Neutrophil (primary cell): Measurements from ENCODE around the gene ADD2.

Experiments
- H3K27ac ChIP-seq: fragments of 200-600 bp; sonication (generic); 2 replicates; pipeline ENCODE4 v1.5.1; 2016; ENCODE audit warnings: mild to moderate bottlenecking, moderate library complexity
- H3K27me3 ChIP-seq: fragments of 200-600 bp; sonication (generic); 2 replicates; pipeline ENCODE4 v1.6.0; 2016; ENCODE audit warnings: mild to moderate bottlenecking
- H3K36me3 ChIP-seq: fragments of 200-600 bp; sonication (generic); 2 replicates; pipeline ENCODE4 v1.5.1; 2017
- H3K4me1 ChIP-seq, 2 experiments: fragments of 200-600 bp in 1 of 2; sonication (generic) in 1 of 2; 1 replicate in 1 of 2; 2 replicates in 1 of 2; pipeline versions ENCODE4 v1.5.1 to v1.6.1; 2013 to 2016; ENCODE audit warnings: low read depth in 1 of 2, low read length in 1 of 2, mild to moderate bottlenecking in 1 of 2, moderate library complexity in 1 of 2; ENCODE audit not compliant: control insufficient read depth in 1 of 2, insufficient read depth in 1 of 2
- H3K4me3 ChIP-seq, 2 experiments: fragments of 200-600 bp in 1 of 2; sonication (generic) in 1 of 2; 1 replicate in 1 of 2; 2 replicates in 1 of 2; pipeline ENCODE4 v1.5.1; 2013 to 2016; ENCODE audit warnings: low read depth in 1 of 2, low read length in 1 of 2, mild to moderate bottlenecking in 1 of 2, moderate library complexity in 1 of 2
- H3K9me3 ChIP-seq: fragments of 200-600 bp; sonication (generic); 2 replicates; pipeline ENCODE4 v1.5.1; 2016
- TF ChIP-seq, protein P1 (sequence below): fragments of 200-600 bp; sonication (generic); IDR thresholded peaks from 2 replicates; pipeline ENCODE4 v1.5.1; 2016; ENCODE audit warnings: antibody characterized with exemption

Gene ADD2

GRCh38 chr2:70685771-70686171 lies 82.2 kb downstream of the ADD2 start:
- Histone ChIP-seq H3K27me3 (no peaks in the 10 kb centered on the region), H3K4me1 (no peaks in the 10 kb centered on the region), H3K27ac (no peak overlapping the region), H3K36me3 (no peaks in the 10 kb centered on the region), H3K4me3 (no peak overlapping the region), H3K9me3 (no peaks in the 10 kb centered on the region)
- TF ChIP-seq, protein P1, sequence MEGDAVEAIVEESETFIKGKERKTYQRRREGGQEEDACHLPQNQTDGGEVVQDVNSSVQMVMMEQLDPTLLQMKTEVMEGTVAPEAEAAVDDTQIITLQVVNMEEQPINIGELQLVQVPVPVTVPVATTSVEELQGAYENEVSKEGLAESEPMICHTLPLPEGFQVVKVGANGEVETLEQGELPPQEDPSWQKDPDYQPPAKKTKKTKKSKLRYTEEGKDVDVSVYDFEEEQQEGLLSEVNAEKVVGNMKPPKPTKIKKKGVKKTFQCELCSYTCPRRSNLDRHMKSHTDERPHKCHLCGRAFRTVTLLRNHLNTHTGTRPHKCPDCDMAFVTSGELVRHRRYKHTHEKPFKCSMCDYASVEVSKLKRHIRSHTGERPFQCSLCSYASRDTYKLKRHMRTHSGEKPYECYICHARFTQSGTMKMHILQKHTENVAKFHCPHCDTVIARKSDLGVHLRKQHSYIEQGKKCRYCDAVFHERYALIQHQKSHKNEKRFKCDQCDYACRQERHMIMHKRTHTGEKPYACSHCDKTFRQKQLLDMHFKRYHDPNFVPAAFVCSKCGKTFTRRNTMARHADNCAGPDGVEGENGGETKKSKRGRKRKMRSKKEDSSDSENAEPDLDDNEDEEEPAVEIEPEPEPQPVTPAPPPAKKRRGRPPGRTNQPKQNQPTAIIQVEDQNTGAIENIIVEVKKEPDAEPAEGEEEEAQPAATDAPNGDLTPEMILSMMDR, result no peak

DNA sequence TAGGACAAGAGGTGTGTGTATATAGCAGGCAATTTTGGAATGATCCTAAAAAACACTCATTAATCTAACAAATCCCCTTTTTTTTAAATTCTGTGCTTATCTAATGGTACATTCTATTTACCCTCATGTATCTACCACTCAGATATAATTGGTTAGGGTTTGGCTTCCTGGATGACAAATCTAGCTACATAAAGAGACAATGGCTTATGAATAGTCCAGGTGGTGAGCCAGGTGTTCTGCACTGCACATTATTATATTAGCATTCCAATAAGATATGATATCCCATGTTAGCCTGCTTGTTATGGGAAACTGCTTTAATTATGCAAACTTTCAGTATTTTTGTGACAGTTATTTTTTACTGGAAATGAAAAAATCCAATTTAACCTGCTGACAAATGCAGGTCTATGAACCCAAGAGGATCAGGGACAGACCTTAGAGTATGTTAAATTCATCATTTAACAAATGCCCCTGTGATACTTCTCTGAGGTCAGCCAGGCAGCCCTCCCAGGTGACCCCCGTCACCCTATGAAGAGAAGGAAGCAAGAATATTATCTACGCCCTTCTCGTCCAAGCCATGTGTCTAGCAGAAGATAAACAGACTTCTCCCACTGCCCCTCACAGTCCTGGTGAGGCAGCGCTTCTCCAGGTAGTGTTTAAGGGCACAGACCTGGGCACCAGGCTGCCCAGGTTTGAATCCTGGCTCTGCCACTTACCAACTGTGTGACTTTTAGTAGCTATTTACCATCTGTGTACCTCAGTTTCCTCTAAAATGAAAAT lies 83.0 kb downstream of the ADD2 start:
- TF ChIP-seq, protein P1, result no peak

DNA sequence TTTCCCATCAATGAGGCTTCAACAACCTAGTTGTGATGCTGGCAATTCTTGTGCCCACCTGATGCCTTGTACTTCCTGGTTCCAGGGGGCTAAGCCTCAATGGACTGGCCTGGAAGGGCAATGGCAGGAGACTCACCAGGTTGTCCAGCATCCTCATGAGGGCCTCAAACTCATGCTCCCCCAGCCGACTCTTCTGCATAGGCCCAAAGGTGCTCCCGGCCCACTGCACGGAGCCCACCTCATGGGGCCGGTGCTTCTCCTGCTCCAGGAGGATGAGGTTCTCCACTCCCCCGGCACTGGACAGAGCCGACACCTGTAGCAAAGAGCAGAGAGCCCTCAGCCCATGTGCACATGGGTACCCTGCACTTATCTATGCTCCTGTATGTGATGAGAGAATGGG lies 84.5 kb downstream of the ADD2 start:
- H3K9me3 ChIP-seq, result no peaks in the 10 kb centered on the region
- H3K27me3 ChIP-seq, result no peaks in the 10 kb centered on the region
- no peaks in the 10 kb centered on the region for H3K36me3 ChIP-seq
- no peak overlapping the region for H3K27ac ChIP-seq
- no peaks in the 10 kb centered on the region for H3K4me1 ChIP-seq
- H3K4me3 ChIP-seq, result no peak overlapping the region
- TF ChIP-seq, protein P1, result no peak

More for the DNA sequence above, 83.0 kb downstream of the ADD2 start:
- H3K27me3 ChIP-seq, result no peaks in the 10 kb centered on the region
- H3K36me3 ChIP-seq, result no peaks in the 10 kb centered on the region
- no peaks in the 10 kb centered on the region for H3K9me3 ChIP-seq
- H3K27ac ChIP-seq, result no peak overlapping the region
- H3K4me1 ChIP-seq, result no peaks in the 10 kb centered on the region
- H3K4me3 ChIP-seq, result no peak overlapping the region

DNA sequence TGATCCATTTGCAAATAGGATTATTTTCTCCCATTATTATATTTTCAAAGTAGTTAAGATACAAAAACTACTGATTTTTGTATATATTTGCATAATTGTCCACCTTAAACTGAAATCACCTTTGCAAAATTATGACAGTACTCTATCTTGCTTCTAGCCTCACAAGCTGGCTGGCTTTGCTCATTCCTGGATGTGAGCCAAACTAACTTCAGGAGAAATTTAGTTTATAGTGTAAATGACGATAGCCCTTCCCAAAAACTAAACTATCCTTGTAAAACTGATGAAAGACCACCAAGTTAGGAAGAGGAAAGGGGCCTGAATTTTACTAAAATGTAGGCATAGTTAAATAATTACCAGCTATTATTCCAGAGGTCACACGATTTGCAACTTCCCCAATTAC lies 87.3 kb downstream of the ADD2 start:
- no peak overlapping the region for H3K27ac ChIP-seq
- no peaks in the 10 kb centered on the region for H3K36me3 ChIP-seq
- no peaks in the 10 kb centered on the region for H3K4me1 ChIP-seq
- no peaks in the 10 kb centered on the region for H3K27me3 ChIP-seq
- H3K9me3 ChIP-seq, result no peaks in the 10 kb centered on the region
- TF ChIP-seq, protein P1, result no peak
- no peak overlapping the region for H3K4me3 ChIP-seq

- Histone ChIP-seq H3K36me3 (no peaks in the 10 kb centered on the region), H3K4me1 (no peaks in the 10 kb centered on the region), H3K9me3 (no peaks in the 10 kb centered on the region), H3K27me3 (no peaks in the 10 kb centered on the region), H3K27ac (no peak overlapping the region), H3K4me3 (no peak overlapping the region)
- TF ChIP-seq, protein P1, result no peak
Measured at GRCh38 chr2:70679259-70679658, 88.7 kb downstream of the ADD2 start.
